Skin of body (tissue), 2 donors: ENCODE measurements around the gene FRMD1. TPM values are rescaled to one million over a fixed set of nuclear protein-coding genes. Genes with fewer than 3 reads are reported as not detected.

Source experiments
- DNase-seq: peaks from one replicate; lab custom pipeline; 2025; lab: John Stamatoyannopoulos, UW
- total RNA-seq: library from RNA; depleted of rRNA; stranded (reverse); fragments of >200 nt; gene quantifications from one replicate; pipeline ENCODE4 v1.2.3, GENCODE V29; 2014

FRMD1 gene
- total RNA-seq, 1 donor from 2014 or later: 0.20 TPM

- no peak for DNase-seq
Measured at GRCh38 chr6:168044521-168045130, 34.4 kb downstream of the FRMD1 start.

GRCh38 chr6:168043848-168044415 lies 35.1 kb downstream of the FRMD1 start:
- no peak for DNase-seq

- DNase-seq: no peak
Measured at GRCh38 chr6:168043193-168043847, 35.7 kb downstream of the FRMD1 start.

DNA sequence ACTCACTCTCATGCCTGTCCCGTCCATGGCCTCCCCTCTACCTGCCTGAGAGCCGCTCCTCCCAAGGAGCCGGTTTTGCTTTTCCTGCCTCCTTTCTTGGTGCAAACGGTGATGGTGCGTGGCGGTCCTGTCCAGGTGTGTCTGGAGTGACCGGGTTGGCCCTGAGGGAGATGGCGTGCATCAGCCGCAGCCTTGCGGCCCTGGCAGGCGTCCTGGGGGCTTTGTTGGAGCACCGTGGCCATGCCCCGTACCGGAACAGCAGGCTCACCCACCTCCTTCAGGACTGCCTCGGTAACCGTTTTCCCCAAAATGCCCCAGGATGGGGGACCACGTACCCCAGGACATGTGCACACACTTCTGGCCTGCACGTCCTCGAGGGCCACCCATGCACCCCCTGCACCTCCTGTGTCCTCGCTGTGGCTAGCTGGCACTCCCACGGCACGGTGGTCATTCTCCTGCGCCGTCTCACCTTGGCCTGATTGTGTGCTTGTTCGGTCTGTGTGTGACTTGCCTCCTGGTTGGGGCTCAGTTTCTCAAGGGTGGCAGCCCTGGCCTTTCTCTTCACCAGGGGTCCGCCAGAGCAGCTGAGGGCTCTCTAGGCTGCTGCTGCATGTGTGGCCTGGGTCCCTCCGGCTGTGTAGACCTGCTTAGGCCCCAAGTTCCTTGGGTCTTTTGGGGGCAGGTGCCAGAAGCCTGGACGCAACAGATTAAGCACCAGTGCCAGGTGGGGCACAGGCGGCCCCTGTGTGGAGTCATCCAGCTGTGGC lies 36.4 kb downstream of the FRMD1 start:
- no peak for DNase-seq

DNA sequence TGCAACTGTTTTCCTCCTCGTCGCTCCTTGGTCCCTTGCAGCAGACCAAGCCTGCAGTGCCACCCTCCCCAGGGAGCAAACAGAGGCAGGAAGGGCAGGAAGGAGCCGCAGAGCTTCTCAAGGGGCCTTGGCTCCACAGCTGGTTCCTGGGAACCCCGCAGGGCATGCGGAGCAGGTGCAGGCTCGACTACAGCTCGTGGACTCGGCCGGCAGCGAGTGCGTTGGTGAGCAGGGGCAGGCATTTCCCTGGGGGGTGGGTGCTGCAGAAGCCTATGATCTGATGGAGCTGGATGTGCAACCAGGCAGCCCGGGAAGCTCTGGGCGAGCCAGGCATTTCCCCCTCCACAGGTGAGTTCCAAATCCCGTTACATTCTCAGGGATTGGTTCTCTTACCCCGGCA lies 37.1 kb downstream of the FRMD1 start:
- no peak for DNase-seq

- no peak for DNase-seq
Measured at GRCh38 chr6:168040856-168041496, 38.0 kb downstream of the FRMD1 start.

GRCh38 chr6:168039849-168040248 lies 39.2 kb downstream of the FRMD1 start:
- no peak for DNase-seq

DNA sequence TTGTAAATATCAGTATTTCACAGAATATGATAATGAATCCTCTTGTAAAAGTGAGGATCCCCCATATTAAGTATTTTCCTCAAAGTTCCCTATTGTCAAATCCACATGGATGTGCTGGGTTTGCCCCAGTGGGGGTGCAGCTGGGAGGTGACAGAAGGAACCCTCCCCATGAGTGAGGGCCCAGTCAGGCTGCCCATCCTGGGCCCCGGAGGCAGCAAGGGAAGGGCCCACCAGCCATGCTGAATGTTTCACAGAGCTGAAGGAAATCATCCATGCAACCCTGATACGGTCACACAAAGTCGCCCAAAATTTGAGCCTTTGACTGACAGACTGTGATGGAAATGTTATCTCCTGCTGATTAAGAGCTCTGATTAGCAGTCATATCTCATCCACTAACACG lies 39.7 kb downstream of the FRMD1 start:
- no peak for DNase-seq

GRCh38 chr6:168038576-168039140 lies 40.4 kb downstream of the FRMD1 start:
- DNase-seq: no peak

DNA sequence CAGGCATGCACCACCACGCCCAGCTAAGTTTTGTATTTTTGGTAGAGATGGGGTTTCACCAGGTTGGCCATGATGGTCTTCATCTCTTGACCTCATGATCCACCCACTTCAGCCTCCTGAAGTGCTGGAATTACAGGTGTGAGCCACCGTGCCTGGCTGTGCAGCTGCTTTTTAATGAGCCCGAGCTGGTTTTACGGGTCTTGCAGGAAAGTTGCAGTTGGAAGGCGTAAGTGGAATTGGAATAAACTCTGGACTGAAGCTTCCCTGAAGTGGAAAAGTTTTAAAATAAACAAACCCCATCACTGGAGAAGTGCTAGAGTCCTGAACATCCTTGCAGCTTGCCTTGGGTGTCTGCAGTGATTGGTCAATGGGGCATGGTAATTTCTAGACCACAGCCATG lies 41.2 kb downstream of the FRMD1 start:
- DNase-seq: no peak

- peak; percentile 17 for DNase-seq
Measured at GRCh38 chr6:168037242-168037641, 41.8 kb downstream of the FRMD1 start.

DNA sequence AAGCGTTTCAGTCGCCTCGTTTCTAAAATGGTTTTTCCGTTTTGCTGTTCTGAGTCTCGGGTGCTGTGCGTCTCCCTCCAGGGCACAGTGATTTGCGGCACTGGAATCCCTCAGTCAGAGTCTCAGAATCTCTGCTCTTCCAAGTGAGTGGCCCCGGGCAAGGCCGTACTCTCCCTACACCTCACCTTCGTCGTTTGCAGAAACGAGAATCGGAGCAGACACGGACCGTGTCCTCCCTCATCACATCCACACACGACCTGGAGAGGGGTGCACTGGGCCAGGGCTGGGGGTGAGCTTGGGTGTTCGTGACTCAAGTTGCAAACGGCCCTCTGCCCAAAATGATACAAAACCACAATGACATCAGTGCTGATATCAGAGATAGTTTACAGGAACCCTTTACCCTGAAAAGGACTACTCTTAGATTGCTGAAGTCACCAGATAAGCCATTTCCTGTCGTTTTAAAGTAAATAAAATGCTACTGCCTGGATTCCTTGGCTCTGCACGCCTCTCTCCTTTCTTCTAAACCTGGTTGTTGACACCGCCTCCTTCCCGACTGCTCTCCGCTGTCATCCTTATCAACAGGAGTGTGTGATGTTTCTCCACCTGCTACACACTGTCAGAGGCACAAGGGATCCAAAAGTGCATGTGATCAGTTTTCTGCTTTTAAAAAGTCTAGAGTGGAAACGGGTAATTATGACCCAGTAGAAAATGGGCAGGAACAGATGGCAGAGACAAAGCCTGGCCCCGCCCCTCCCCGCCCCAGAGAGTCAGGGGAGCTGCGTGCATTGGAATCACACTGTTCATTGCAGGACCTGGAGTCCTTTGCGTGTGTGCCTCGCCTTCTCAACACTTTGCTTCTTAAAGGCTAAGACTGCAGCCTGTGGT lies 43.1 kb downstream of the FRMD1 start:
- no peak for DNase-seq

DNA sequence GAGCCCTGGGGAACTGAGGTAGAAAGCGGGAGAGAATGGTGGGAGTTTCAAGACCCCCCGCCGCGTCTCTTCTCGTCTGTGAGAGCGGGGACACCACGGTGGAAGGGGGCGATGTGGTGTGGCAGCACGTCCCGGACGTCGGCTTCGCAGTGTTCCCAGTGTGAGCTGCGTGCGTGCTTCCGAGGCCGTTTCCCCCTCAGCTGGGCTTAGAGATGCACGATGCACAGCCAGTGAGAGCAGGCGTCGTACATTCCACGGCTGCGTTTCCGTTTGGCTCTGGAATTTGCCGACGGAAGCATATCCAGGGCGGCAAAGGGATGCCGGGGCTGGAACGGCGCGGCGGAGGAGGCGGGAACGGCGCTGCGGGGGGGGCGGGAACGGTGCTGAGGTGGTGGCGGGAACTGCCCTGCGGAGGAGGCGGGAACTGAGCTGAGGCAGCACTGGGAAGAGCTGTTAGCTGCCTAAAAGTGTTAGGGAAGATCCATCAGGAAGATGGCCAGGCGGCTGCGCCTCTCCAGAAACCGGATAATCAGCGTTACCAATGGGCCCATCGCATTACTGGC lies 43.8 kb downstream of the FRMD1 start:
- DNase-seq: peak; percentile 73

- DNase-seq: no peak
Measured at GRCh38 chr6:168034537-168034936, 44.5 kb downstream of the FRMD1 start.

DNA sequence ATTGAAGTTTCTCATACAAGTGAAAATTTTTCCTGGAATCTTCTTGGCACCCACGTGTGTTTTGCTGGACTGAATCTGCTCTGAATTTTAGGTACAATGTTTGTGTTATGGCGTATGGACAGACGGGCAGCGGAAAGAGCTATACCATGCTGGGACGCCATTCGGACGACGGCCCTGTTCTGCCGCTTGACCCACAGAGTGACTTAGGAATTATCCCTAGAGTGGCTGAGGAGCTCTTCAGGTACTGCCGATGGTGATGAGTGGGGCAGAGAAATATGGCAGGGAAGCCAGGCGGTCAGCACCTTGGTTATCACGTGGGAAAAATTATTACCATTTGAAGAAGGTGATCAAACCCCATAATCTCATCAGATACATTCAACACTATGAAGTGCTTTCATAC lies 45.2 kb downstream of the FRMD1 start:
- no peak for DNase-seq

- peak; percentile 45 for DNase-seq
Measured at GRCh38 chr6:168032005-168032760, 46.8 kb downstream of the FRMD1 start.

- DNase-seq: peak; percentile 83
Measured at GRCh38 chr6:168031411-168031971, 47.5 kb downstream of the FRMD1 start.

GRCh38 chr6:168030908-168031307 lies 48.1 kb downstream of the FRMD1 start:
- DNase-seq: peak; percentile 23

DNA sequence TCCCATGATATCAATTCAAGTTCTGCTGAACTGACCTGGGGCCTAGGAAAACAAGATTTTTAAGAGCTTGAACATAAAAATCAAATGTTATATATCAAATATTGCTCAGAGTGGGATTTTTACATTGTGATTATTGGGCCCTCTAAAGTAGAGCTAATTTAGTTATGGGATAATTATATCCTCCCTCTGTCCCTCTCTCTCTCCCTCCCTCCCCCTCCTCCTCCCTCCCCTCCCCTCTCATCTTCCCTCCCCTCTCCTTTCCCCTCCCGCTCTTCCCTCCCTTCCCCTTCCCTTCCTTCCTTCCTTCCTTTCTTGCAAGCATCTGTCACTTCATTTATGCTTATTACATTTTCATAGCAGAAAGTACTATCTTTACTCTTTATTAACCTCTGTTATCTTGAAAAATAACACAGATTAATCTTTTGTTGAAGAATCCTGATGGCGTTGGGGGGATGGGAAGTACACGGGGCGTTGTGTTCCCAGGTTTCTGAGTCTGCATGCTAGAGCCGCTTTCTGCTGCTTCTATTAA lies 48.7 kb downstream of the FRMD1 start:
- DNase-seq: no peak
